Stimulated activated CD4-positive, alpha-beta T cell treated with anti-CD3 and anti-CD28 coated beads, Interleukin-1b, Interleukin-23, amount 100 ng/mL, for 48 hours (primary cell): Measurements from ENCODE around the gene IL22RA1.

Source experiments
- DNase-seq: peaks from one replicate; pipeline ENCODE4 v3.0.0-alpha.2; 2020

Gene IL22RA1

DNA sequence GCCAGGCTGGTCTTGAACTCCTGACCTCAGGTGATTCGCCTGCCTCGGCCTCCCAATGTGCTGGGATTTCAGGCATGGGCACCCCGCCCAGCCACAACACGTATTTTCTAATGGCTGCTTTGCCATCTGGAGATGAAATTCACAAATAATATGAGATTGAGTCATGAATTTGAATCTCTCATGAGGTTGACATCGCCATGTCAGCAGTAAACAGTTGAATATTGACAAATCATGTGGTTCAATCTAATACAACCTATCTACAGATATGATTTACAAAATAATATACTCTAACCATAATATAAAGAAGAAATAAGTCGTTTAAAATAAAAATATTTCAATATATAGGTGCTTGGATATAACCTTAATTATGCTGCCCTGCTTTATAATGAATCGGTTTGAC is 73.1 kb downstream of the IL22RA1 start:
- no peak for DNase-seq
